SHP77 treated with DMSO at 0.1 percent for 48 hours (cell line): Measurements from ENCODE around the gene CNTLN.
"Not testable (repeated sequence)": the region's sequence is repeated elsewhere in the genome, so short reads cannot be mapped to it uniquely, and the experiment has no call there.

Experiments
- DNase-seq: peaks from one replicate; lab custom pipeline; 2025; lab: John Stamatoyannopoulos, UW

CNTLN gene

GRCh38 chr9:17491780-17492179 lies 356.9 kb downstream of the CNTLN start:
- no peak for DNase-seq

- DNase-seq = no peak
Observed at GRCh38 chr9:17503196-17503595, 368.4 kb downstream of the CNTLN start.

- no peak for DNase-seq
Observed at GRCh38 chr9:17509151-17509550, 374.3 kb downstream of the CNTLN start.

GRCh38 chr9:17509701-17510100 lies 374.9 kb downstream of the CNTLN start:
- no peak for DNase-seq

GRCh38 chr9:17519761-17520160 lies 384.9 kb downstream of the CNTLN start:
- no peak for DNase-seq

GRCh38 chr9:17520268-17521064 lies 385.6 kb downstream of the CNTLN start:
- no peak for DNase-seq

- no peak for DNase-seq
Observed at GRCh38 chr9:17521100-17521855, 386.4 kb downstream of the CNTLN start.

GRCh38 chr9:17526726-17527125 lies 391.9 kb downstream of the CNTLN start:
- not testable (repeated sequence) for DNase-seq

GRCh38 chr9:17528859-17529258 lies 394.0 kb downstream of the CNTLN start:
- no peak for DNase-seq

GRCh38 chr9:17531642-17532254 lies 396.9 kb downstream of the CNTLN start:
- DNase-seq = peak; percentile 10

GRCh38 chr9:17532461-17532860 lies 397.6 kb downstream of the CNTLN start:
- no peak for DNase-seq

GRCh38 chr9:17535176-17535575 lies 400.3 kb downstream of the CNTLN start:
- DNase-seq = no peak

GRCh38 chr9:17536027-17536426 lies 401.2 kb downstream of the CNTLN start:
- no peak for DNase-seq

- no peak for DNase-seq
Observed at GRCh38 chr9:17551023-17551422, 416.2 kb downstream of the CNTLN start.
